Type B pancreatic cell (in vitro differentiated cells): Measurements from ENCODE around the gene RABL3. TPM values are rescaled to one million over a fixed set of nuclear protein-coding genes. Genes with fewer than 3 reads are reported as not detected.

ENCODE experiments used
- DNase-seq: peaks from one replicate; pipeline ENCODE4 v3.0.0; 2021; ENCODE audit warnings: mixed read lengths; ENCODE audit not compliant: unreplicated experiment; ENCODE audit errors: extremely low spot score
- H3K27ac Mint-ChIP-seq: 2 replicates; pipeline ENCODE4 v1.8.0; 2021; ENCODE audit warnings: mild to moderate bottlenecking, mixed read lengths
- H3K27me3 Mint-ChIP-seq: 2 replicates; pipeline ENCODE4 v1.8.0; 2021; ENCODE audit warnings: mixed read lengths
- H3K36me3 Mint-ChIP-seq: 2 replicates; pipeline ENCODE4 v1.8.0; 2021; ENCODE audit warnings: mixed read lengths
- H3K4me1 Mint-ChIP-seq: one replicate; pipeline ENCODE4 v1.8.0; 2021; ENCODE audit warnings: mixed read lengths; ENCODE audit not compliant: unreplicated experiment
- H3K4me3 Mint-ChIP-seq: 2 replicates; pipeline ENCODE4 v1.8.0; 2021; ENCODE audit warnings: mild to moderate bottlenecking, mixed read lengths
- H3K9me3 Mint-ChIP-seq: 2 replicates; pipeline ENCODE4 v1.8.0; 2021; ENCODE audit warnings: mixed read lengths
- CTCF ChIP-seq: fragments of 200-600 bp; sonication (generic); conservative IDR thresholded peaks from 2 replicates; pipeline ENCODE4 v1.5.0; 2021; ENCODE audit warnings: antibody characterized with exemption, mild to moderate bottlenecking
- total RNA-seq: library from RNA; stranded (reverse); gene quantifications from 2 replicates; pipeline ENCODE4 v1.2.1, GENCODE V29; 2021; ENCODE audit warnings: low replicate concordance

Gene RABL3
- total RNA-seq, 1 donor from 2014 or later = 15.5 TPM

- Mint-ChIP-seq H3K27me3 (no peaks in the 10 kb centered on the region), H3K4me1 (peaks cover 9% of the 10 kb centered on the region), H3K4me3 (peak within 1 kb of the TSS; percentile 72), H3K36me3 (peaks cover 5% of the 10 kb centered on the region), H3K9me3 (peaks cover 6% of the 10 kb centered on the region), H3K27ac (peak within 1 kb of the TSS; percentile 74)
- TF ChIP-seq CTCF = no peak
- no peak for DNase-seq
These were observed 60.1 kb downstream of the RABL3 start, which contains the start of gene HGD for GRCh38 chr3:120682095-120682681. Gene HGD (minus strand): TSS chr3:120682239. CDS start chr3:120682111, 128 bp downstream.

- peaks cover 6% of the 10 kb centered on the region for H3K9me3 Mint-ChIP-seq
- peak overlapping the region; percentile 74 for H3K27ac Mint-ChIP-seq
- peaks cover under 1% of the 10 kb centered on the region for H3K36me3 Mint-ChIP-seq
- no peak for DNase-seq
- H3K27me3 Mint-ChIP-seq = no peaks in the 10 kb centered on the region
- H3K4me3 Mint-ChIP-seq = peak overlapping the region; percentile 72
- no peak for TF ChIP-seq CTCF
- peaks cover 9% of the 10 kb centered on the region for H3K4me1 Mint-ChIP-seq
These were observed 60.7 kb downstream of the RABL3 start for GRCh38 chr3:120681506-120682038.

DNA sequence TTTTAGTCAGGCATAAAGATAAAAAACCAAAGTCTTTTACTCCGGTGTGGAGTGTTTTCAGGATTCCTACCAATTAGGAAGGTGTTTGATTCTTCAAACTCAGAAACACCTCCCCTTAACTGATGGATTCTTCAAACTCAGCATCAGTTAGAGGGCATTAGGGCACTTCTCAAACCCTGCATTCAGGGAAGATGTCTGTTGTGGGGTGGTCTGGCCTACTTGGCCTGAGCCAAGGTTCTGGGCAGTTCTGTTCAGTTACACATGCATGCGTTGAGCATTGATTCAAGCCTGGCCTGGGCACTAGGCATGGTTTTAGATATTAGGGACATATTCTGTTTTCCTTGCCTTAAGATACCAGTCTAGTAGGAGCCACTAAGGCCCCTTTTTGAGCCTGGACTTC lies 61.3 kb downstream of the RABL3 start:
- peaks cover 9% of the 10 kb centered on the region for H3K4me1 Mint-ChIP-seq
- H3K27ac Mint-ChIP-seq = no peak overlapping the region
- peak overlapping the region; percentile 72 for H3K4me3 Mint-ChIP-seq
- H3K9me3 Mint-ChIP-seq = peaks cover 6% of the 10 kb centered on the region
- no peaks in the 10 kb centered on the region for H3K36me3 Mint-ChIP-seq
- H3K27me3 Mint-ChIP-seq = no peaks in the 10 kb centered on the region
- no peak for DNase-seq
- TF ChIP-seq CTCF = no peak

DNA sequence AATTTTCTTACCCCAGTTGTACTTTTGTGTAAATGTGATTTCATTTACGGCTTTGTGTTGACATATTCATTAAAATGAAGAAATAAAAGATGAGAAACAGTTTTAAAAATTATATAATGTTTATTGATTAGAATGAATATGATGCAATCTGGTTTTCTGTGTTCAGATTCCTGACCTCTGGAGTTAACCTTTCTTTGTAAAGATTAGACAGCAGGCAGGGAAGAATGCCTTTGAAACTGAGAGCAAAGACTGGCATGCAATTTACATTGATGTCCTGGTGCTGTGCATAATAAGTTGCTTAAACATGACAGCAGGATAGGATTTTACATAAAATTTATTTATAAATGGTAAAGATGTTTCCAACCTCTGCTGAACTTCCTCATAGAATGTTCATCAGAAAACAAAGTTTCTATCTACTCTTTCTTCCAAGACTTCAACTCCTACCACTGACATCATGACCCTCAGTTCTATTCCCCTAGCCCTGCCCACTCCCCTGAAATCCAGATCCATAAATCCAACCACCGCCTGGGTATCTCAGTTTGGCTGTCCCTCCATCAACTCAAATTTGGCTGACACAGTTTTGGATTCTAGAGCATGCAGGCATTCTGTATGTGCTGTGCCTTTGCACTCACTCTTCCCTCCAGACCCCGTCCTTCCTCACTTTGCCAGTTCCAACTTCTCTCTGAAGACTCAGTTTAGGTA lies 62.0 kb downstream of the RABL3 start:
- H3K4me1 Mint-ChIP-seq = peaks cover 9% of the 10 kb centered on the region

DNA sequence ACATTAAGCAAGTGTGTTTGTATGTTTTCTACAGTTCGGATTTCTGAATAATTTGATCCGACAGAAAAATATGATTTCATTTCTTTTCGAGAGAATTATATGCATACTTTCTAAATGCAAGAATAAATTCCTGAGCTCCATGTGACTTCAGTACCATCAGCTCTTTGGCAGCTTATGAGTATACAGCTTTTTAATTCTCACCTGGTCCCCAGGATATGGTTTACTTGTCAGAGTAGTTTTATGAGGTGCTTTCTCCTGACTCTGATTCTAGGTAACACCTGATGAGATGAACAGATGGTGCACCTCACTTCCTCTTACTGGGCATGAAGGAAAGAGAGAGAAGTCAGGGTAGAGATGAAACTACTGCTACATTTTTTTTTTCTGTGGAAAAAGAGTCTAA lies 63.3 kb downstream of the RABL3 start:
- no peak for DNase-seq
- Mint-ChIP-seq H3K36me3 (no peaks in the 10 kb centered on the region), H3K27ac (peak overlapping the region; percentile 42), H3K27me3 (no peaks in the 10 kb centered on the region), H3K4me3 (peak overlapping the region; percentile 26), H3K4me1 (peaks cover 9% of the 10 kb centered on the region), H3K9me3 (peaks cover 6% of the 10 kb centered on the region)
- no peak for TF ChIP-seq CTCF

More for the DNA sequence above, 62.0 kb downstream of the RABL3 start:
- H3K27me3 Mint-ChIP-seq = no peaks in the 10 kb centered on the region
- peak overlapping the region; percentile 42 for H3K27ac Mint-ChIP-seq
- no peak for DNase-seq
- H3K36me3 Mint-ChIP-seq = no peaks in the 10 kb centered on the region
- no peak for TF ChIP-seq CTCF
- H3K9me3 Mint-ChIP-seq = peaks cover 6% of the 10 kb centered on the region
- peak overlapping the region; percentile 20 for H3K4me3 Mint-ChIP-seq
